MM.1S (cell line): ENCODE results near the gene LYZL4.

Source experiments
- EZH2 ChIP-seq: fragments of 300-600 bp; sonication (generic); optimal IDR thresholded peaks from 2 replicates; pipeline ENCODE3; 2017; ENCODE audit warnings: low read depth, mild to moderate bottlenecking, antibody characterized with exemption, low read length, mixed read lengths
- TF ChIP-seq, protein P1 (sequence below): fragments of 300-600 bp; sonication (generic); IDR thresholded peaks from 2 replicates; pipeline ENCODE4 v1.5.1; 2016; ENCODE audit warnings: antibody characterized with exemption, low read length, mixed read lengths

DNA sequence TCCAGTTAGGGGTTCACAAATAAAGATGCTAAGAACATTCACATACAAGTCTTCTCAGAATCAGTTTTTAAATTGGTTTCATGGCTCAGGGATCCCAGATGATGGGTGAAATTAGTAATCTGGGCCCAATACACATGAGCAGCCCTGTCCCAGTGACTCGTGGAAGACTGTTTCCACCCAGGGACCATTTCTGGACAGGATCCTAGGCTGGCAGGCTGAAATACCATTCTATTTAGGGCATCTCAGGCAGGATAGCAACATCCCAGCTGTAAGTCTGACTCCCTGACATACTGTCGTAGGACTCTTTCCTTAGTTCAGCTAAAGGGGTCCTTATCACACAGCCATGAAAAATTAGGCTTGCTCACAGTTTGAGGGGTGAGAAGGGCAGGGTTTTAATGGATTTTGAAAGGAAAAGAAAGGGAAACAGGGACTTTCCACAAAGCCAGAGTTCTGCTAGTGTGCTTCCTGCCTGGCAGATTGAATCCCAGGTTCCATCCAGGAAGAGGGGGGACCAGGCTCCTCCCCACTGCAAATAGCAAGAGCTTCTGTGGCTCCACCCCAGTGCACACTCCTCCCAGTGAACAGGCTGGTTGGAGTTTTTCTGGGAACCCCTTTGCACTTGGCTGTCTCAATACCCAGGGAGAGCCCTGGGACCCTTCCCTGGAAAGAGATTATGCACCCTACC lies 41.3 kb upstream of the LYZL4 start:
- TF ChIP-seq, protein P1, sequence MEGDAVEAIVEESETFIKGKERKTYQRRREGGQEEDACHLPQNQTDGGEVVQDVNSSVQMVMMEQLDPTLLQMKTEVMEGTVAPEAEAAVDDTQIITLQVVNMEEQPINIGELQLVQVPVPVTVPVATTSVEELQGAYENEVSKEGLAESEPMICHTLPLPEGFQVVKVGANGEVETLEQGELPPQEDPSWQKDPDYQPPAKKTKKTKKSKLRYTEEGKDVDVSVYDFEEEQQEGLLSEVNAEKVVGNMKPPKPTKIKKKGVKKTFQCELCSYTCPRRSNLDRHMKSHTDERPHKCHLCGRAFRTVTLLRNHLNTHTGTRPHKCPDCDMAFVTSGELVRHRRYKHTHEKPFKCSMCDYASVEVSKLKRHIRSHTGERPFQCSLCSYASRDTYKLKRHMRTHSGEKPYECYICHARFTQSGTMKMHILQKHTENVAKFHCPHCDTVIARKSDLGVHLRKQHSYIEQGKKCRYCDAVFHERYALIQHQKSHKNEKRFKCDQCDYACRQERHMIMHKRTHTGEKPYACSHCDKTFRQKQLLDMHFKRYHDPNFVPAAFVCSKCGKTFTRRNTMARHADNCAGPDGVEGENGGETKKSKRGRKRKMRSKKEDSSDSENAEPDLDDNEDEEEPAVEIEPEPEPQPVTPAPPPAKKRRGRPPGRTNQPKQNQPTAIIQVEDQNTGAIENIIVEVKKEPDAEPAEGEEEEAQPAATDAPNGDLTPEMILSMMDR = no peak
- no peak for TF ChIP-seq EZH2
